Uterus (tissue), 2 donors: ENCODE measurements around the gene ARID3C.

Experiments
- CTCF ChIP-seq, 4 experiments: fragments of 200-600 bp in 2 of 4; fragments of 450-650 bp in 2 of 4; sonication (generic) in 2 of 4; IDR thresholded peaks; one replicate each; pipeline ENCODE4 v1.5.1; 2016 to 2019; ENCODE audit warnings: antibody characterized with exemption in 4 of 4, mild to moderate bottlenecking in 2 of 4, moderate library complexity in 1 of 4
- POLR2A ChIP-seq, 2 donors: fragments of 450-650 bp; IDR thresholded peaks; one replicate each; pipeline ENCODE4 v1.6.1; 2016; ENCODE audit warnings: antibody characterized with exemption in 2 of 2, mild to moderate bottlenecking in 1 of 2, moderate library complexity in 1 of 2

- no peak for TF ChIP-seq CTCF (IDR thresholded peaks at IDR 0.05)
- TF ChIP-seq POLR2A (IDR thresholded peaks at IDR 0.05): no peak
Measured at GRCh38 chr9:34628656-34629490, at the start of gene ARID3C.
